Uterus (tissue), 4 donors: ENCODE results near the gene CGNL1. TPM values are rescaled to one million over a fixed set of nuclear protein-coding genes. Genes with fewer than 3 reads are reported as not detected.

Experiments used
- DNase-seq, 2 donors: peaks; one replicate each; pipeline ENCODE4 v3.0.0-alpha.2; 2019 to 2020
- H3K27ac ChIP-seq, 2 donors: fragments of 200-600 bp; sonication (generic); 1 replicate in 1 of 2; 2 replicates in 1 of 2; pipeline ENCODE4 v1.5.1; 2016 to 2018
- H3K27me3 ChIP-seq, 2 donors: fragments of 200-600 bp; sonication (generic); one replicate each; pipeline ENCODE4 v1.5.1; 2018 to 2019; ENCODE audit warnings: control low read depth in 1 of 2
- H3K36me3 ChIP-seq, 2 donors: fragments of 200-600 bp; sonication (generic); one replicate each; pipeline ENCODE4 v1.5.1; 2019; ENCODE audit warnings: control low read depth in 1 of 2
- H3K4me1 ChIP-seq, 2 donors: fragments of 200-600 bp; sonication (generic); one replicate each; pipeline ENCODE4 v1.5.1; 2018 to 2019; ENCODE audit warnings: control low read depth in 1 of 2
- H3K4me3 ChIP-seq, 2 donors: fragments of 200-600 bp; sonication (generic); 1 replicate in 1 of 2; 2 replicates in 1 of 2; pipeline ENCODE4 v1.5.1; 2018 to 2019; ENCODE audit warnings: mild to moderate bottlenecking in 1 of 2
- H3K9me3 ChIP-seq, 2 donors: fragments of 200-600 bp; sonication (generic); one replicate each; pipeline ENCODE4 v1.5.1; 2019; ENCODE audit warnings: control low read depth in 1 of 2
- POLR2A ChIP-seq, 2 donors: fragments of 450-650 bp; IDR thresholded peaks; one replicate each; pipeline ENCODE4 v1.6.1; 2016; ENCODE audit warnings: antibody characterized with exemption in 2 of 2, mild to moderate bottlenecking in 1 of 2, moderate library complexity in 1 of 2
- intact Hi-C: fragments of 100-400 bp; cut with DNase I; formaldehyde crosslinking; loops from one replicate; pipeline ENCODE4 v1.15.1; 2023; ENCODE audit warnings: low total_unique reads
- total RNA-seq, 4 donors: library from RNA; depleted of rRNA in 3 of 4; stranded (reverse); fragments of >200 nt in 3 of 4; gene quantifications; one replicate each; pipeline versions ENCODE4 v1.1.0 to v1.2.4, GENCODE V29; 2014 to 2023
- TF ChIP-seq, protein P1 (sequence below), 4 experiments: fragments of 200-600 bp in 2 of 4; fragments of 450-650 bp in 2 of 4; sonication (generic) in 2 of 4; IDR thresholded peaks; one replicate each; pipeline ENCODE4 v1.5.1; 2016 to 2019; ENCODE audit warnings: antibody characterized with exemption in 4 of 4, mild to moderate bottlenecking in 2 of 4, moderate library complexity in 1 of 4
- donor health status: DM: yes; HTN: yes; CAD: no.

The CGNL1 gene
- total RNA-seq, 4 donors from 2014 or later: 15.1 to 74.4 (median 31.7) TPM

DNA sequence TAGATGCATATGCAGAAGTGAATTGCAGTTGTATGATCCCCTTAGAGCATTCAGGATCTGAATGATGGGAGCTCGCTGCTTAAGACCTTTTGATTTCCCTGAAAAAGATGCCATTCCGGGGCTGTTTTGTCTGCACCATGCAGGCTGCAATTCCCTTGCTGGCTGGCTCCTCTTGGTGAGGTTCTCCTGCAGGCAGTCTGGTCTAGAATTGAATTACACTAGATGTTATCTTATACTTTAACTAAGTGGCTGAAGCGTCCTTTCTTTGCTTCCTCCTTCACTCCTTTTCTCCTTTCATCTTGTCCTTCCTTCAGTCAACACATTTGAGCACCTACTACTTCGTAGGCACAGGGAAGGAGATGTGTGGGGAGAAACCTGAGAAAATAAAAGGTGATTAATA lies 196.8 kb downstream of the CGNL1 start:
- H3K4me3 ChIP-seq: no peak overlapping the region
- no peaks in the 10 kb centered on the region for H3K27me3 ChIP-seq
- no peaks in the 10 kb centered on the region for H3K36me3 ChIP-seq
- H3K9me3 ChIP-seq: no peaks in the 10 kb centered on the region
- DNase-seq: no peak
- H3K4me1 ChIP-seq: peaks cover 0 to 4% of the 10 kb centered on the region in 2 donors
- TF ChIP-seq, protein P1, sequence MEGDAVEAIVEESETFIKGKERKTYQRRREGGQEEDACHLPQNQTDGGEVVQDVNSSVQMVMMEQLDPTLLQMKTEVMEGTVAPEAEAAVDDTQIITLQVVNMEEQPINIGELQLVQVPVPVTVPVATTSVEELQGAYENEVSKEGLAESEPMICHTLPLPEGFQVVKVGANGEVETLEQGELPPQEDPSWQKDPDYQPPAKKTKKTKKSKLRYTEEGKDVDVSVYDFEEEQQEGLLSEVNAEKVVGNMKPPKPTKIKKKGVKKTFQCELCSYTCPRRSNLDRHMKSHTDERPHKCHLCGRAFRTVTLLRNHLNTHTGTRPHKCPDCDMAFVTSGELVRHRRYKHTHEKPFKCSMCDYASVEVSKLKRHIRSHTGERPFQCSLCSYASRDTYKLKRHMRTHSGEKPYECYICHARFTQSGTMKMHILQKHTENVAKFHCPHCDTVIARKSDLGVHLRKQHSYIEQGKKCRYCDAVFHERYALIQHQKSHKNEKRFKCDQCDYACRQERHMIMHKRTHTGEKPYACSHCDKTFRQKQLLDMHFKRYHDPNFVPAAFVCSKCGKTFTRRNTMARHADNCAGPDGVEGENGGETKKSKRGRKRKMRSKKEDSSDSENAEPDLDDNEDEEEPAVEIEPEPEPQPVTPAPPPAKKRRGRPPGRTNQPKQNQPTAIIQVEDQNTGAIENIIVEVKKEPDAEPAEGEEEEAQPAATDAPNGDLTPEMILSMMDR (IDR thresholded peaks at IDR 0.05): no peak
- TF ChIP-seq POLR2A (IDR thresholded peaks at IDR 0.05): no peak
- intact Hi-C loops: no loop called here
- no peak overlapping the region for H3K27ac ChIP-seq

DNA sequence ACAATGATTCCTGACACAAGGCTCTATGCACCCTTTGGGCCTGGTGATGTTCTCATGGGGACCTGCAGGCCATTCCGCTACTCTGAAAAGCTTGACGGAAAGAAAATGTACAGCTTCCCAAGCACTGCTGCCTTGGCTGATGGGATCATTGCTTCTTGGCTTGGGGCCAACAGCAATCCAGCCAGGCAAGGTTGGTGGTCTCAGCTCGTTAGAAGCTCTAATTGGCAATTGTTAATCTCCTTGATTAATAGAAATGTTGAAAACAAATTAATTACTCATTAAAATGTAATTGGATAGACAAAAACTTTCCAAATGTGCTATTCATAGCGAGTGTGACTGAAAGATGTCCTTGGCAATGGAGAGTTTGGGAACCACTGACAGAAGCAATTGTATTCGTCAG lies 199.1 kb downstream of the CGNL1 start:
- Histone ChIP-seq H3K36me3 (no peaks in the 10 kb centered on the region), H3K4me1 (no peaks in the 10 kb centered on the region), H3K27me3 (no peaks in the 10 kb centered on the region), H3K27ac (no peak overlapping the region), H3K4me3 (no peak overlapping the region), H3K9me3 (no peaks in the 10 kb centered on the region)
- DNase-seq: no peak
- intact Hi-C loops: no loop called here
- no peak for TF ChIP-seq POLR2A (IDR thresholded peaks at IDR 0.05)
- TF ChIP-seq, protein P1 (IDR thresholded peaks at IDR 0.05): no peak

DNA sequence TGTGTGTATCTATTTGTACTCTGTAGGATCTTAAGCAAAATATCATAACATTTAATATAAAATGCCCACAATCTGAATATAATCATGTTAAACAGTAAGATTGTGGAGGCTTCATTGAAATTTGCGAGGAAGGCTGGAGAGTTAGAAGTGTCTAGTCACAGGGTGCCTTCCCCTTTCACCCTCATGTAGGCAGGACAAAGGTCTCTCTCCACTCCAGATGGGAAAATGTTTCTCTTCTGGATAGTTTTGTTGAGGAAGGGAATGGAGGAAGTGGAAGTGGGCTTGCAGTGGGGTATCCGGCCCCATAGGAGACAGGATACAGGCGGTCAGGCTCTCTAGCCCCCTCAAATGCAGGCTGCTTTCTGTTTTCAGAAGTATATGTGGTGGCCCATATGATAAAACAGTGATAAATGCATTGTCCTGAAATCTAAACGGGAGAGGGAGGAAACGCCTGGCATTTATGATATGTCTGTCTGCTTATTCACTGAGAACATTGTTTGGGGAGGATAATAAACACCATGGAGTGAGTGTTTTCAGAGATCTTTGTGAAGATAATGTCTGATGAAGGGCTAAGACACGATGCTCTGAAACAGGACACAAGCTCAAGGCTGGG lies 202.1 kb downstream of the CGNL1 start:
- Histone ChIP-seq H3K9me3 (no peaks in the 10 kb centered on the region), H3K4me3 (no peak overlapping the region), H3K4me1 (no peaks in the 10 kb centered on the region), H3K27ac (peak overlapping the region in 1 of 2 donors; percentile 57), H3K36me3 (no peaks in the 10 kb centered on the region), H3K27me3 (no peaks in the 10 kb centered on the region)
- DNase-seq: no peak
- intact Hi-C loops: no loop called here
- TF ChIP-seq, protein P1 (IDR thresholded peaks at IDR 0.05): no peak
- TF ChIP-seq POLR2A (IDR thresholded peaks at IDR 0.05): no peak

DNA sequence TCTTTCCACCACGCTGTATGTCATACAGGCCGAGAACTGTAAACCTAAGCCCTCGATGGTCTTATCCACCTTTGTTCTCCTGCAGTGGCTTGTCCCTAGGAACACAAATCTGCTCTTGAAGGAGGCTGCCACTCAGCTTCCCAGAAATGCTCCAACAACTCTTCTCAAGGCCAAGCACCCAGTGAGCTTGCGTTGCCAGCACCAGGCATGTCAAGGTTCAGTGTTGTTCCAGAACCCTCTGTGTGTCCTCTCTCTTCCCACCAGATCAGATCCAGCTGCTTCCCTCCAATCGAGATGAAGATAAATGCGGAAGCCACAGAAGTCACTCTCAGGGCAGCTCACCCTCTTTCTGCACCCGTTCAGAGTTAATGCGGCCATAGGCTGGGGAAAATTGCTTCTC lies 204.1 kb downstream of the CGNL1 start:
- DNase-seq: no peak
- Histone ChIP-seq H3K9me3 (no peaks in the 10 kb centered on the region), H3K27me3 (no peaks in the 10 kb centered on the region), H3K27ac (no peak overlapping the region), H3K36me3 (no peaks in the 10 kb centered on the region), H3K4me3 (no peak overlapping the region), H3K4me1 (no peaks in the 10 kb centered on the region)
- intact Hi-C loops: no loop called here
- TF ChIP-seq POLR2A (IDR thresholded peaks at IDR 0.05): no peak
- TF ChIP-seq, protein P1 (IDR thresholded peaks at IDR 0.05): no peak

DNA sequence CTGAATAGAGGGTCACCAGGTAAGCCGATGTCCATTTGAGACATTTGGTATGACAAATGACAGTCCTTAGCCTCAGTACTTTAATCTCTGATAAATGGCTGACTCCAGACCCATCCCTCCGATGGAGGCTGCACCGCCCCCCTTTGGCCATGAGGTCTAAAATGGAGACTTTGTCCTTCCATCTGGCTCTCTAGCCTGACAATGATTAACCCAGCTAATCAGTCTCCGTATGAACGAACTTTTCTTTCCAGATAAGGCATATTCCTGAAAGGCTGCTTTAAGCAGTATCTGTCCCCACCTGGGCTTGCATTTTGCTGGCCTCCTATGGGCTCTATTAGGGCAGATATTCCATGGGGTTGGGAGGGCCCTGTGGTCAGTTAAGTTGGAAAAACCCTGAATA lies 204.6 kb downstream of the CGNL1 start:
- intact Hi-C loops: no loop called here
- no peak overlapping the region for H3K27ac ChIP-seq
- no peak overlapping the region for H3K4me3 ChIP-seq
- no peaks in the 10 kb centered on the region for H3K9me3 ChIP-seq
- TF ChIP-seq, protein P1 (IDR thresholded peaks at IDR 0.05): no peak
- TF ChIP-seq POLR2A (IDR thresholded peaks at IDR 0.05): no peak
- H3K27me3 ChIP-seq: no peaks in the 10 kb centered on the region
- H3K4me1 ChIP-seq: no peaks in the 10 kb centered on the region
- H3K36me3 ChIP-seq: no peaks in the 10 kb centered on the region
- DNase-seq: no peak
